ENCODE measurements around the gene FRMD4A. TPM values are rescaled to one million over a fixed set of nuclear protein-coding genes. Genes with fewer than 3 reads are reported as not detected.

The FRMD4A gene
- total RNA-seq, 1 experiment from 2014 or later = 18.3 TPM

DNA sequence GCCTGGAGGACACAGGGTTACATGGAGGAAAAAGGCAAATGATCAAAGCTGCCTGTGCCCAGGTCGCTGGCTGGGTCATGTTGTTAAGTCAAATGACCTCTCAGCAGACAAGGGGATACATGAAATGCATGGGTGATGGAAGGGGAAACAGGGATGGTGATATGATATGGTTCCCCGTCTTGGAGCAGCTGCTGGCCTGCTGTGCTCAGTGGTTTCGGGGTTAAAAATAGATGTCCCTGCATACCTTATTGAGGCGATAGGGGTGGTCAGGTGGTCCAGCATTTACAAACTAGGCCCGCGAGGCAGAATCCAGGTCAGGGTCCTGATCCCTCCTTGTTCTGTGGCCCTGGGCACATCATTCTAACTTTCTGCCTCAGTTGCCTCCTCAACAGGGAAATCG, 586.8 kb downstream of the FRMD4A start:
- H3K79me2 ChIP-seq (ENCODE audit: low read depth) = no peaks in the 10 kb centered on the region
- H2AFZ ChIP-seq = no peak overlapping the region
- no peaks in the 10 kb centered on the region for H3K36me3 ChIP-seq (ENCODE audit: low read depth)
- H3K4me1 ChIP-seq (replicated peaks; ENCODE audit: insufficient read depth) = peaks cover 10% of the 10 kb centered on the region
- no peaks in the 10 kb centered on the region for H3K9me2 ChIP-seq (ENCODE audit: insufficient read depth)
- H3K9me3 ChIP-seq (ENCODE audit: insufficient read depth, low read depth) = no peaks in the 10 kb centered on the region
- ChIA-PET POLR2A (ENCODE audit: unreplicated experiment) (no interaction called here), CTCF (no interaction called here)
- H3K4me3 ChIP-seq = no peak overlapping the region
- intact Hi-C loops (cut with micrococcal nuclease; ENCODE audit: unreplicated experiment) = no loop called here
- H3K27me3 ChIP-seq (ENCODE audit: insufficient read depth, low read depth) = no peaks in the 10 kb centered on the region
- no peak overlapping the region for H3K27ac ChIP-seq
- BruUV-seq (replicated peaks) = no TSS peak
- no peaks in the 10 kb centered on the region for H3F3A ChIP-seq (ENCODE audit: insufficient read depth, low read depth)
- TF ChIP-seq EZH2 (IDR thresholded peaks at IDR 0.05; ENCODE audit: low read depth) = no peak
- TF ChIP-seq, protein P1, sequence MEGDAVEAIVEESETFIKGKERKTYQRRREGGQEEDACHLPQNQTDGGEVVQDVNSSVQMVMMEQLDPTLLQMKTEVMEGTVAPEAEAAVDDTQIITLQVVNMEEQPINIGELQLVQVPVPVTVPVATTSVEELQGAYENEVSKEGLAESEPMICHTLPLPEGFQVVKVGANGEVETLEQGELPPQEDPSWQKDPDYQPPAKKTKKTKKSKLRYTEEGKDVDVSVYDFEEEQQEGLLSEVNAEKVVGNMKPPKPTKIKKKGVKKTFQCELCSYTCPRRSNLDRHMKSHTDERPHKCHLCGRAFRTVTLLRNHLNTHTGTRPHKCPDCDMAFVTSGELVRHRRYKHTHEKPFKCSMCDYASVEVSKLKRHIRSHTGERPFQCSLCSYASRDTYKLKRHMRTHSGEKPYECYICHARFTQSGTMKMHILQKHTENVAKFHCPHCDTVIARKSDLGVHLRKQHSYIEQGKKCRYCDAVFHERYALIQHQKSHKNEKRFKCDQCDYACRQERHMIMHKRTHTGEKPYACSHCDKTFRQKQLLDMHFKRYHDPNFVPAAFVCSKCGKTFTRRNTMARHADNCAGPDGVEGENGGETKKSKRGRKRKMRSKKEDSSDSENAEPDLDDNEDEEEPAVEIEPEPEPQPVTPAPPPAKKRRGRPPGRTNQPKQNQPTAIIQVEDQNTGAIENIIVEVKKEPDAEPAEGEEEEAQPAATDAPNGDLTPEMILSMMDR (conservative IDR thresholded peaks at IDR 0.05) = no peak
- no peak for DNase-seq
- H4K20me1 ChIP-seq (ENCODE audit: insufficient read depth) = no peaks in the 10 kb centered on the region
- no peak overlapping the region for H3K4me2 ChIP-seq

DNA sequence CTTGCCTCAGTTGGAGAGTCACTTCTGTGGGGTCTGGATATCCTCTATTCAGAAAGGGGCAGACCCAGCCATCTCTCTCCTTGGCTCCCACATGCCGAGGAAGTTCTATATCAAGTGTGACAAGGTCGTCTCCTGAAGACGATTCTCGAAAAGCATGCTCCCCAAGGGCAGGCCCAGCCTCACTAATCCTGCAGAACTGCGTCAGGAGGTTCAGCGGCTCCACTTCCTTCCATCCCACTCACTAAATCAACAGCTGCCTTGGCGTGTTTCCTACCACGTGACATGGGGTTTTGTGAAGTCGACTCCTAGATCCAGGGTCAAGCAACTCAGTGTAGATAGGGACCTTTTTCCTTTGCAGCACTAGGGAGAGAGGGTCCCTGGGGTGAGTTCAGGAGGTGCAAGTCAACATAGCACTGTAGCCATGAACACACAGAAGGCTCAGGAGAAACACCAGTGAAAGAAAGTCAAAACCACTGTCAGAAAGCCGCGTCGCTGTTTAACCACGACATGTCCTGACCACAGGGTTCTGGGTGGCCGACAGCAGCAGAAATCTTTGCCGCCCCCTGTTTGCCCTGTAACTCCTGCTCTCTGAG, 587.5 kb downstream of the FRMD4A start:
- DNase-seq = no peak
- Histone ChIP-seq H3K4me3 (no peak overlapping the region), H3K79me2 (ENCODE audit: low read depth) (no peaks in the 10 kb centered on the region), H3K9me3 (ENCODE audit: insufficient read depth, low read depth) (no peaks in the 10 kb centered on the region), H2AFZ (no peak overlapping the region), H3K27ac (no peak overlapping the region), H3K9me2 (ENCODE audit: insufficient read depth) (no peaks in the 10 kb centered on the region), H3K4me2 (no peak overlapping the region), H4K20me1 (ENCODE audit: insufficient read depth) (no peaks in the 10 kb centered on the region), H3K4me1 (replicated peaks; ENCODE audit: insufficient read depth) (peaks cover 10% of the 10 kb centered on the region), H3K36me3 (ENCODE audit: low read depth) (no peaks in the 10 kb centered on the region), H3F3A (ENCODE audit: insufficient read depth, low read depth) (no peaks in the 10 kb centered on the region), H3K27me3 (ENCODE audit: insufficient read depth, low read depth) (no peaks in the 10 kb centered on the region)
- intact Hi-C loops (cut with micrococcal nuclease; ENCODE audit: unreplicated experiment) = no loop called here
- BruUV-seq (replicated peaks) = no TSS peak
- CTCF ChIA-PET = no interaction called here
- TF ChIP-seq EZH2 (IDR thresholded peaks at IDR 0.05; ENCODE audit: low read depth) = no peak
- POLR2A ChIA-PET (ENCODE audit: unreplicated experiment) = no interaction called here

DNA sequence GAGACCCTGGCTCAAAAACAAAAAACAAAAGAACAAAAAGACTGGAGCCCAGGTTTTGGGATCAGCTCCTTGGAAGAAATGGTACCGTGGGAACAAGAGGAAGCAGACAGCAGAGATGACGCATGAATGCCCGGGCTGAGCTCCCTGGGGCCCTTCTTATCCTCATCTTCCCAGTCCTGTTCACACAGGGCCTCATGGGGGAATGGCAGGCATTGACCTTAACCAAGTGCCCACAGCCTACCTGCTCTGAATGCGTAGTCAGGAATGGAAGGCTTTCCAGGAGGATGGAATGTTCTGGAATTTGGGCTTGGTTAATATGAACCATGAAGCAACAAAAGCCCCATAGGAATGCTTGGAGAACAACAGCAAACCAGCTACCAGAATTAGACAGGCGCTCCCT, 589.3 kb downstream of the FRMD4A start:
- ChIA-PET POLR2A (ENCODE audit: unreplicated experiment) (no interaction called here), CTCF (interaction anchor here (0.7 kb wide), 1 partner anchor 291 kb away, joined by 3 read pairs; no protein-coding TSS in a partner anchor)
- no peak for TF ChIP-seq EZH2 (IDR thresholded peaks at IDR 0.05; ENCODE audit: low read depth)
- TF ChIP-seq, protein P1 (conservative IDR thresholded peaks at IDR 0.05) = no peak

GRCh38 chr10:13740461-13740860, 590.3 kb downstream of the FRMD4A start:
- no peak overlapping the region for H3K27ac ChIP-seq
- no peak overlapping the region for H3K4me3 ChIP-seq
- POLR2A ChIA-PET (ENCODE audit: unreplicated experiment) = no interaction called here
- H3K4me2 ChIP-seq = no peak overlapping the region
- no peaks in the 10 kb centered on the region for H3F3A ChIP-seq (ENCODE audit: insufficient read depth, low read depth)
- DNase-seq = no peak
- no peaks in the 10 kb centered on the region for H3K79me2 ChIP-seq (ENCODE audit: low read depth)
- no peaks in the 10 kb centered on the region for H4K20me1 ChIP-seq (ENCODE audit: insufficient read depth)
- intact Hi-C loops (cut with micrococcal nuclease; ENCODE audit: unreplicated experiment) = no loop called here
- H3K4me1 ChIP-seq (replicated peaks; ENCODE audit: insufficient read depth) = no peaks in the 10 kb centered on the region
- no peak overlapping the region for H2AFZ ChIP-seq
- H3K9me2 ChIP-seq (ENCODE audit: insufficient read depth) = no peaks in the 10 kb centered on the region
- no TSS peak for BruUV-seq (replicated peaks)
- no peaks in the 10 kb centered on the region for H3K9me3 ChIP-seq (ENCODE audit: insufficient read depth, low read depth)
- TF ChIP-seq EZH2 (IDR thresholded peaks at IDR 0.05; ENCODE audit: low read depth) = no peak
- TF ChIP-seq, protein P1 (conservative IDR thresholded peaks at IDR 0.05) = no peak
- no peaks in the 10 kb centered on the region for H3K36me3 ChIP-seq (ENCODE audit: low read depth)
- CTCF ChIA-PET = interaction anchor here (0.7 kb wide), 1 partner anchor 292 kb away, joined by 3 read pairs; no protein-coding TSS in a partner anchor
- no peaks in the 10 kb centered on the region for H3K27me3 ChIP-seq (ENCODE audit: insufficient read depth, low read depth)

More for the DNA sequence above, 589.3 kb downstream of the FRMD4A start:
- H3K9me2 ChIP-seq (ENCODE audit: insufficient read depth) = no peaks in the 10 kb centered on the region
- no peaks in the 10 kb centered on the region for H3K9me3 ChIP-seq (ENCODE audit: insufficient read depth, low read depth)
- no peaks in the 10 kb centered on the region for H3K36me3 ChIP-seq (ENCODE audit: low read depth)
- H2AFZ ChIP-seq = no peak overlapping the region
- intact Hi-C loops (cut with micrococcal nuclease; ENCODE audit: unreplicated experiment) = no loop called here
- no peak for DNase-seq
- no TSS peak for BruUV-seq (replicated peaks)
- H4K20me1 ChIP-seq (ENCODE audit: insufficient read depth) = no peaks in the 10 kb centered on the region
- no peaks in the 10 kb centered on the region for H3K27me3 ChIP-seq (ENCODE audit: insufficient read depth, low read depth)
- peaks cover 2% of the 10 kb centered on the region for H3K4me1 ChIP-seq (replicated peaks; ENCODE audit: insufficient read depth)
- H3K4me2 ChIP-seq = no peak overlapping the region
- H3F3A ChIP-seq (ENCODE audit: insufficient read depth, low read depth) = no peaks in the 10 kb centered on the region
- H3K27ac ChIP-seq = no peak overlapping the region
- H3K79me2 ChIP-seq (ENCODE audit: low read depth) = no peaks in the 10 kb centered on the region
- H3K4me3 ChIP-seq = no peak overlapping the region
